HepG2 (cell line): ENCODE results near the gene CORO1C. TPM values are rescaled to one million over a fixed set of nuclear protein-coding genes. Genes with fewer than 3 reads are reported as not detected.
A peak's percentile ranks its signal among the peaks of the same experiment; 100 is the strongest.

Experiments
- ATAC-seq: fragments of 200-7000 bp; cut with Tn5 transposase; 3 replicates; pipeline ENCODE4 v1.9.1; 2020; ENCODE audit warnings: mild to moderate bottlenecking, moderate library complexity
- BruUV-seq: library from RNA; stranded (reverse); fragments of 400-500 nt; replicated peaks from 2 replicates; lab custom pipeline; 2021; lab: Mats Ljungman, UMichigan
- CTCF ChIA-PET: fragments of 300-600 bp; formaldehyde crosslinking; extraction: SDS; loops from one replicate; lab custom pipeline; 2021; ENCODE audit warnings: low total read pairs, inconsistent platforms, low intra/inter-chr PET ratio; lab: Yijun Ruan, JAX
- POLR2A ChIA-PET: fragments of 350-600 bp; sonication (Branson Sonifier 250); formaldehyde crosslinking; loops from one replicate; lab custom pipeline; 2020; ENCODE audit warnings: antibody characterized with exemption, inconsistent platforms; lab: Yijun Ruan, JAX
- DNase-seq: peaks from one replicate; pipeline ENCODE4 v3.0.0-alpha.2; 2015; ENCODE audit warnings: low spot score
- FAIRE-seq: peaks from 3 replicates; lab custom pipeline; 2011; peaks lifted over from hg19 to GRCh38; lab: Jason Lieb, UNC
- H2AFZ ChIP-seq: one replicate; pipeline ENCODE4 v1.6.1; 2011; ENCODE audit warnings: low read length, inconsistent platforms
- H3K27ac ChIP-seq: fragments of 300-600 bp; 3 replicates; pipeline ENCODE4 v1.8.0; 2011; ENCODE audit warnings: mixed run types, mild to moderate bottlenecking, mixed read lengths, low read length, inconsistent platforms; ENCODE audit not compliant: insufficient read depth; ENCODE audit errors: extremely low read length
- H3K27me3 ChIP-seq, 2 experiments: fragments of 200-600 bp in 1 of 2; 2 replicates in 1 of 2; 3 replicates in 1 of 2; pipeline versions ENCODE4 v1.6.0 to v1.8.0; 2011; ENCODE audit warnings: low read length in 2 of 2, mild to moderate bottlenecking in 2 of 2, moderate library complexity in 2 of 2, inconsistent platforms in 1 of 2; ENCODE audit not compliant: insufficient read depth in 2 of 2, control insufficient read depth in 1 of 2
- H3K36me3 ChIP-seq, 2 experiments: fragments of 200-600 bp in 1 of 2; replicated peaks in 1 of 2; 2 replicates in 1 of 2; 3 replicates in 1 of 2; pipeline versions ENCODE4 v1.5.1 to v1.8.0; 2011; ENCODE audit warnings: low read length in 2 of 2, inconsistent platforms in 1 of 2; ENCODE audit not compliant: insufficient read depth in 2 of 2, control insufficient read depth in 1 of 2
- H3K4me1 ChIP-seq: 2 replicates; pipeline ENCODE4 v1.5.1; 2012; ENCODE audit warnings: low read length, inconsistent platforms; ENCODE audit not compliant: insufficient read depth
- H3K4me2 ChIP-seq: 2 replicates; pipeline ENCODE4 v1.6.0; 2011; ENCODE audit warnings: low read depth, low read length, inconsistent platforms
- H3K4me3 ChIP-seq, 3 experiments: fragments of 200-600 bp in 1 of 3; sonication (generic), shearing (Covaris generic) in 1 of 3; replicated peaks in 1 of 3; 2 replicates each; pipeline ENCODE4 v1.5.1; 2011 to 2016; ENCODE audit warnings: low read length in 3 of 3, inconsistent platforms in 2 of 3, low read depth in 2 of 3, mild to moderate bottlenecking in 2 of 3, control low read depth in 1 of 3, mixed read lengths in 1 of 3; ENCODE audit not compliant: insufficient read depth in 1 of 3
- H3K79me2 ChIP-seq: one replicate; pipeline ENCODE4 v1.6.1; 2011; ENCODE audit warnings: low read length, inconsistent platforms; ENCODE audit not compliant: insufficient read depth
- H3K9ac ChIP-seq: 2 replicates; pipeline ENCODE4 v1.6.0; 2011; ENCODE audit warnings: mild to moderate bottlenecking, low read depth, low read length, inconsistent platforms; ENCODE audit not compliant: insufficient read depth
- H3K9me3 ChIP-seq: 2 replicates; pipeline ENCODE4 v1.5.1; 2012; ENCODE audit warnings: mild to moderate bottlenecking, low read length
- H4K20me1 ChIP-seq: 2 replicates; pipeline ENCODE4 v1.6.0; 2011; ENCODE audit warnings: inconsistent platforms, mild to moderate bottlenecking, low read length, moderate library complexity; ENCODE audit not compliant: insufficient read depth
- GZF1 ChIP-seq: sonication (generic); formaldehyde crosslinking; IDR thresholded peaks from 2 replicates; pipeline ENCODE4 v1.5.1; 2020; ENCODE audit warnings: mild to moderate bottlenecking, missing genetic modification reagents
- HDAC6 ChIP-seq: fragments of 200-600 bp; sonication (generic); IDR thresholded peaks from 2 replicates; pipeline ENCODE4 v1.7.0; 2017; ENCODE audit warnings: mild to moderate bottlenecking, antibody characterized with exemption, low read length, low read depth
- KLF12 ChIP-seq: sonication (generic); formaldehyde crosslinking; IDR thresholded peaks from 2 replicates; pipeline ENCODE4 v1.4.0; 2020; ENCODE audit warnings: missing genetic modification reagents, borderline replicate concordance
- MAZ ChIP-seq, 2 experiments: sonication (generic) in 1 of 2; formaldehyde crosslinking in 1 of 2; IDR thresholded peaks; 2 replicates each; pipeline versions ENCODE4 v1.5.0 to v1.6.1; 2012 to 2020; ENCODE audit warnings: low read depth in 2 of 2, mild to moderate bottlenecking in 2 of 2, borderline replicate concordance in 1 of 2, improper control_type of control experiment in 1 of 2, low read length in 1 of 2, missing genetic modification reagents in 1 of 2, moderate library complexity in 1 of 2
- NR2C2 ChIP-seq: sonication (generic); formaldehyde crosslinking; IDR thresholded peaks from 2 replicates; pipeline ENCODE4 v1.4.0; 2020; ENCODE audit warnings: missing genetic modification reagents, mild to moderate bottlenecking, moderate library complexity, borderline replicate concordance
- PAWR ChIP-seq: sonication (generic); formaldehyde crosslinking; IDR thresholded peaks from 2 replicates; pipeline ENCODE4 v1.4.0; 2020; ENCODE audit warnings: missing genetic modification reagents, mild to moderate bottlenecking, borderline replicate concordance
- SIX1 ChIP-seq: sonication (generic); formaldehyde crosslinking; IDR thresholded peaks from 2 replicates; pipeline ENCODE4 v1.4.0; 2020; ENCODE audit warnings: missing genetic modification reagents, borderline replicate concordance
- ZNF567 ChIP-seq: sonication (generic); formaldehyde crosslinking; IDR thresholded peaks from 2 replicates; pipeline ENCODE4 v1.8.1; 2023; ENCODE audit warnings: mild to moderate bottlenecking, missing genetic modification reagents, borderline replicate concordance
- ZNF749 ChIP-seq: sonication (generic); formaldehyde crosslinking; IDR thresholded peaks from 2 replicates; pipeline ENCODE4 v1.8.0; 2022; ENCODE audit warnings: mild to moderate bottlenecking, missing genetic modification reagents, moderate library complexity, borderline replicate concordance
- WGBS: methylation state at CpG from one replicate; pipeline ENCODE4 v1.1.6; 2017; ENCODE audit warnings: low lambda C conversion rate; 5-methylcytosine and 5-hydroxymethylcytosine counted together
- in situ Hi-C: cut with HindIII; loops from 2 replicates; pipeline ENCODE4 v1.10.0; 2017; ENCODE audit warnings: low pct_unique_long_range_greater_than_20kb; ENCODE audit not compliant: extremely low pct_ligation_motif_present
- intact Hi-C: fragments of 100-400 bp; cut with micrococcal nuclease; formaldehyde crosslinking; loops from one replicate; pipeline ENCODE4 v1.10.0; 2022; ENCODE audit not compliant: unreplicated experiment
- polyA plus RNA-seq, 8 experiments: library from polyadenylated mRNA; depleted of rRNA in 3 of 8; stranded (reverse) in 7 of 8; unstranded in 1 of 8; fragments of >200 nt; fragmentation: Illumina TruSeq in 4 of 8; extraction: Trizol in 4 of 8; gene quantifications; 2 replicates each; pipeline versions ENCODE4 v1.2.1 to v1.2.3, GENCODE V29; 2011 to 2016; ENCODE audit warnings: low read depth in 4 of 8, missing spikeins in 1 of 8, mixed read lengths in 1 of 8; ENCODE audit not compliant: insufficient read depth in 1 of 8
- total RNA-seq, 5 experiments: library from RNA; depleted of rRNA; stranded (reverse); fragments of >200 nt; fragmentation: Illumina TruSeq; extraction: Trizol; gene quantifications; 2 replicates each; pipeline ENCODE4 v1.2.3, GENCODE V29; 2016; ENCODE audit warnings: low read depth in 1 of 5
- TF ChIP-seq, protein P1 (sequence below): sonication (generic); formaldehyde crosslinking; conservative IDR thresholded peaks from 2 replicates; pipeline ENCODE4 v1.4.0; 2020; ENCODE audit warnings: missing genetic modification reagents
- TF ChIP-seq, protein P2 (sequence below): IDR thresholded peaks from 2 replicates; pipeline ENCODE4 v1.6.1; 2016; ENCODE audit warnings: missing compliant biosample characterization, missing genetic modification reagents, borderline replicate concordance
- TF ChIP-seq, protein P3 (sequence below): sonication (generic); formaldehyde crosslinking; IDR thresholded peaks from 2 replicates; pipeline ENCODE4 v1.9.0; 2022; ENCODE audit warnings: missing genetic modification reagents, mild to moderate bottlenecking, borderline replicate concordance

CORO1C gene
- total and polyA plus RNA-seq, 2 of the 13 experiments (the other 11 are each of a cell fraction or from before 2014, with no cell fraction given): 73.7 to 131 TPM

DNA sequence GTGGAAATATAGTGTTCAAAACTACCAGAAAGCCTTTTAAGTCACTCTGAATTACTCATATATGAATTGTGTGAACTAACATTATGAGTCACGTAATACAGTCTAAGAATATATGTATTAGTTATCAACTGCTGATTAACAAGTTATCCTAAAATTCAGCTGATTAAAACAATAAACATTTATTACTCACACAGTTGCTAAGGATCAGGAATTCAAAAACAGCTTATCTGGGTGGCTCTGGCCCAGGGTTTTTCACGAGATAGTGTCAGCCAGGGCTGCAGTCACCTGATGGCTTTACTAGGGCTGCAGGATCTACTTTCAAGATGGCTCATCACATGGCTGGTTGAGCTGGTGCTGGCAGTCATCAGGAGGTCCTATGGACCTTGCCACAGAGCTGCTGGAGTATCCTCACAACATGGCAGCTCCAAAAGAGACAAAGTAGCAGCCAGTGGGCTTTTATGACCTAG lies 36.5 kb downstream of the CORO1C start (continued):
- TF ChIP-seq MAZ (IDR thresholded peaks at IDR 0.05; ENCODE audit: borderline replicate concordance, low read depth, low read length) (no peak), MAZ (CRISPR knock-in tag; IDR thresholded peaks at IDR 0.05; ENCODE audit: low read depth) (no peak), GZF1 (CRISPR knock-in tag) (no peak), ZNF567 (CRISPR knock-in tag) (no peak)
- TF ChIP-seq, protein P1, sequence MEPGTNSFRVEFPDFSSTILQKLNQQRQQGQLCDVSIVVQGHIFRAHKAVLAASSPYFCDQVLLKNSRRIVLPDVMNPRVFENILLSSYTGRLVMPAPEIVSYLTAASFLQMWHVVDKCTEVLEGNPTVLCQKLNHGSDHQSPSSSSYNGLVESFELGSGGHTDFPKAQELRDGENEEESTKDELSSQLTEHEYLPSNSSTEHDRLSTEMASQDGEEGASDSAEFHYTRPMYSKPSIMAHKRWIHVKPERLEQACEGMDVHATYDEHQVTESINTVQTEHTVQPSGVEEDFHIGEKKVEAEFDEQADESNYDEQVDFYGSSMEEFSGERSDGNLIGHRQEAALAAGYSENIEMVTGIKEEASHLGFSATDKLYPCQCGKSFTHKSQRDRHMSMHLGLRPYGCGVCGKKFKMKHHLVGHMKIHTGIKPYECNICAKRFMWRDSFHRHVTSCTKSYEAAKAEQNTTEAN (CRISPR knock-in tag): no peak

DNA sequence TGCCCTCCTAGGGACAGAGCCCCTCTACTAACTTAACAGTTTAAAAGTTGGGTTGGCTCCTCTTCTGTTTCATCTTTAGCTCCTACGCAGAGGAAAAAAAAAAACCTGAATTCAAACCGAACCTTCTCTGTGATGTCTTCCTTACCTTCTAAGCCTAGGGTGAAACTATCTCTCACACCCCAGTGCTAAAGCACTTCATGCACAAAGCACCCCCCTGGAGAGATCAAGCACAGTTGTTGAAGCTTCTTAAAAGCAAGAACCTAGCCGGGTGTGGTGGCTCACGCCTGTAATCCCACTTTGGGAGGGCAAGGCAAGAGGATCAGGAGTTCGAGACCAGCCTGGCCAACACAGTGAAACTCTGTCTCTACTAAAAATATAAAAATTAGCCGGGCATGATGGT lies 37.6 kb downstream of the CORO1C start:
- no peak for ATAC-seq
- TF ChIP-seq PAWR (CRISPR knock-in tag) (no peak), ZNF749 (no peak), HDAC6 (no peak), SIX1 (CRISPR knock-in tag) (no peak), KLF12 (CRISPR knock-in tag) (no peak), NR2C2 (CRISPR knock-in tag) (no peak)
- TF ChIP-seq, protein P2, sequence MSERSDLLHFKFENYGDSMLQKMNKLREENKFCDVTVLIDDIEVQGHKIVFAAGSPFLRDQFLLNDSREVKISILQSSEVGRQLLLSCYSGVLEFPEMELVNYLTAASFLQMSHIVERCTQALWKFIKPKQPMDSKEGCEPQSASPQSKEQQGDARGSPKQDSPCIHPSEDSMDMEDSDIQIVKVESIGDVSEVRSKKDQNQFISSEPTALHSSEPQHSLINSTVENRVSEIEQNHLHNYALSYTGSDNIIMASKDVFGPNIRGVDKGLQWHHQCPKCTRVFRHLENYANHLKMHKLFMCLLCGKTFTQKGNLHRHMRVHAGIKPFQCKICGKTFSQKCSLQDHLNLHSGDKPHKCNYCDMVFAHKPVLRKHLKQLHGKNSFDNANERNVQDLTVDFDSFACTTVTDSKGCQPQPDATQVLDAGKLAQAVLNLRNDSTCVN: no peak
- TF ChIP-seq, protein P3, sequence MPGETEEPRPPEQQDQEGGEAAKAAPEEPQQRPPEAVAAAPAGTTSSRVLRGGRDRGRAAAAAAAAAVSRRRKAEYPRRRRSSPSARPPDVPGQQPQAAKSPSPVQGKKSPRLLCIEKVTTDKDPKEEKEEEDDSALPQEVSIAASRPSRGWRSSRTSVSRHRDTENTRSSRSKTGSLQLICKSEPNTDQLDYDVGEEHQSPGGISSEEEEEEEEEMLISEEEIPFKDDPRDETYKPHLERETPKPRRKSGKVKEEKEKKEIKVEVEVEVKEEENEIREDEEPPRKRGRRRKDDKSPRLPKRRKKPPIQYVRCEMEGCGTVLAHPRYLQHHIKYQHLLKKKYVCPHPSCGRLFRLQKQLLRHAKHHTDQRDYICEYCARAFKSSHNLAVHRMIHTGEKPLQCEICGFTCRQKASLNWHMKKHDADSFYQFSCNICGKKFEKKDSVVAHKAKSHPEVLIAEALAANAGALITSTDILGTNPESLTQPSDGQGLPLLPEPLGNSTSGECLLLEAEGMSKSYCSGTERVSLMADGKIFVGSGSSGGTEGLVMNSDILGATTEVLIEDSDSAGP: no peak
- TF ChIP-seq, all 625 proteins: peak for 0
- BruUV-seq: no TSS peak
- no peak for DNase-seq
- no peak overlapping the region for H2AFZ ChIP-seq
- 95% methylated on average over 6 of the region's 6 CpGs for WGBS
- ChIA-PET CTCF (no interaction called here), POLR2A (interaction anchor here (0.7 kb wide), 1 partner anchor 10 kb away, joined by 3 read pairs; no protein-coding TSS in a partner anchor)
- H3K9me3 ChIP-seq: no peaks in the 10 kb centered on the region
- no peak overlapping the region for H3K4me3 ChIP-seq
- peaks cover 86% of the 10 kb centered on the region for H3K79me2 ChIP-seq
- H4K20me1 ChIP-seq: no peaks in the 10 kb centered on the region; the same call in 1 of the 2 replicates
- no peak overlapping the region for H3K9ac ChIP-seq
- no peaks in the 10 kb centered on the region for H3K27me3 ChIP-seq
- in situ Hi-C loops: no loop called here
- H3K27ac ChIP-seq: peak overlapping the region; percentile 20
- H3K4me2 ChIP-seq: no peak overlapping the region
- intact Hi-C loops: loop anchor here (5.0 kb wide), 1 partner anchor 79 kb away; no protein-coding TSS in a partner anchor
- FAIRE-seq: no peak
- peaks cover 14 to 43% of the 10 kb centered on the region in 2 experiments for H3K36me3 ChIP-seq
- H3K4me1 ChIP-seq: peaks cover 48% of the 10 kb centered on the region
